Measurements from ENCODE around the gene TMEM239. TPM values are rescaled to one million over a fixed set of nuclear protein-coding genes. Genes with fewer than 3 reads are reported as not detected.

The TMEM239 gene
- polyA plus RNA-seq, 1 of the 3 experiments (the other 2 are of a cell fraction) = 0.02 TPM

GRCh38 chr20:2775139-2775538, 41.0 kb upstream of the TMEM239 start (continued):
- TF ChIP-seq, protein P1, sequence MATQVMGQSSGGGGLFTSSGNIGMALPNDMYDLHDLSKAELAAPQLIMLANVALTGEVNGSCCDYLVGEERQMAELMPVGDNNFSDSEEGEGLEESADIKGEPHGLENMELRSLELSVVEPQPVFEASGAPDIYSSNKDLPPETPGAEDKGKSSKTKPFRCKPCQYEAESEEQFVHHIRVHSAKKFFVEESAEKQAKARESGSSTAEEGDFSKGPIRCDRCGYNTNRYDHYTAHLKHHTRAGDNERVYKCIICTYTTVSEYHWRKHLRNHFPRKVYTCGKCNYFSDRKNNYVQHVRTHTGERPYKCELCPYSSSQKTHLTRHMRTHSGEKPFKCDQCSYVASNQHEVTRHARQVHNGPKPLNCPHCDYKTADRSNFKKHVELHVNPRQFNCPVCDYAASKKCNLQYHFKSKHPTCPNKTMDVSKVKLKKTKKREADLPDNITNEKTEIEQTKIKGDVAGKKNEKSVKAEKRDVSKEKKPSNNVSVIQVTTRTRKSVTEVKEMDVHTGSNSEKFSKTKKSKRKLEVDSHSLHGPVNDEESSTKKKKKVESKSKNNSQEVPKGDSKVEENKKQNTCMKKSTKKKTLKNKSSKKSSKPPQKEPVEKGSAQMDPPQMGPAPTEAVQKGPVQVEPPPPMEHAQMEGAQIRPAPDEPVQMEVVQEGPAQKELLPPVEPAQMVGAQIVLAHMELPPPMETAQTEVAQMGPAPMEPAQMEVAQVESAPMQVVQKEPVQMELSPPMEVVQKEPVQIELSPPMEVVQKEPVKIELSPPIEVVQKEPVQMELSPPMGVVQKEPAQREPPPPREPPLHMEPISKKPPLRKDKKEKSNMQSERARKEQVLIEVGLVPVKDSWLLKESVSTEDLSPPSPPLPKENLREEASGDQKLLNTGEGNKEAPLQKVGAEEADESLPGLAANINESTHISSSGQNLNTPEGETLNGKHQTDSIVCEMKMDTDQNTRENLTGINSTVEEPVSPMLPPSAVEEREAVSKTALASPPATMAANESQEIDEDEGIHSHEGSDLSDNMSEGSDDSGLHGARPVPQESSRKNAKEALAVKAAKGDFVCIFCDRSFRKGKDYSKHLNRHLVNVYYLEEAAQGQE (IDR thresholded peaks at IDR 0.05; ENCODE audit: low read depth, low read length) = no peak
- TF ChIP-seq TCF12 (IDR thresholded peaks at IDR 0.05) = no peak

DNA sequence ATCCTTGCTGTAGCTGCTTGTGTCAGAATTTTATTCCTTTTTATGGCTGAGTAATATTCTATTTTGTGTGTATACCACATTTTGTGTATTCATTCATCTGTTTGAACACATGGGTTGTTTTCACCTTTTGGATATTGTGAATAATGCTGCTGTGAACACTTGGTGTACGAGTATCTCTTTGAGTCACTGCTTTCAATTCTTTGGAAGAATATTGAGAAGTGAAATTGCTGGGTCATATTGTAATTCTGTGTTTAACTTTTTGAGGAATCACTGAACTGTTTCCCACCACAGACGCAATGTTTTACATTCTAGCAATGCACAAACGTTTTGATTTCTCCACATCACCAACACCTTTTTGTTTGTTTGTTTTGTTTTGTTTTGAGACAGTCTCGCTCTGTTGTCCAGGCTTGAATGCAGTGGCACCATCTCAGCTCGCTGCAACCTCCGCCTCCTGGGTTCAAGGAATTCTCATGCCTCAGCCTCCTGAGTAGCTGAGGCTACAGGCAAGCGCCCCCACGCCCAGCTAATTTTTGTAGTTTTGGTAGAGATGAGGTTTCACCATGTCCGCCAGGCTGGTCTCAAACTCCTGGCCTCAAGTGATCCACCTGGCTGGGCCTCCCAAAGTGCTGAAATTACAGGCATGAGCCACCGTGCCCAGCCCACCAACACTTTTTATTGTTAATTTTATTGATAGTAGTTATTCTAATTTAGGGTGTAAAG, 37.4 kb upstream of the TMEM239 start:
- H3K36me3 ChIP-seq (replicated peaks in 1 of 2; ENCODE audit: control insufficient read depth in 1 of 2, insufficient read depth in 2 of 2, low read length in 1 of 2) = no peaks in the 10 kb centered on the region
- TF ChIP-seq CHD2 (IDR thresholded peaks at IDR 0.05; ENCODE audit: low read length, partially characterized antibody) = no peak
- TF ChIP-seq, protein P2, sequence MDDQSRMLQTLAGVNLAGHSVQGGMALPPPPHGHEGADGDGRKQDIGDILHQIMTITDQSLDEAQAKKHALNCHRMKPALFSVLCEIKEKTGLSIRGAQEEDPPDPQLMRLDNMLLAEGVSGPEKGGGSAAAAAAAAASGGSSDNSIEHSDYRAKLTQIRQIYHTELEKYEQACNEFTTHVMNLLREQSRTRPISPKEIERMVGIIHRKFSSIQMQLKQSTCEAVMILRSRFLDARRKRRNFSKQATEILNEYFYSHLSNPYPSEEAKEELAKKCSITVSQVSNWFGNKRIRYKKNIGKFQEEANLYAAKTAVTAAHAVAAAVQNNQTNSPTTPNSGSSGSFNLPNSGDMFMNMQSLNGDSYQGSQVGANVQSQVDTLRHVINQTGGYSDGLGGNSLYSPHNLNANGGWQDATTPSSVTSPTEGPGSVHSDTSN (IDR thresholded peaks at IDR 0.05) = no peak
- TF ChIP-seq EP300 (IDR thresholded peaks at IDR 0.05; ENCODE audit: borderline replicate concordance in 1 of 2, low read depth in 1 of 2, low read length in 1 of 2) = no peak
- no peak for TF ChIP-seq RAD21 (IDR thresholded peaks at IDR 0.05; ENCODE audit: low read length)
- TF ChIP-seq MXI1 (IDR thresholded peaks at IDR 0.05; ENCODE audit: low read depth, low read length) = no peak
- no peak for TF ChIP-seq YY1 (IDR thresholded peaks at IDR 0.05; ENCODE audit: low read depth)
- no peak for TF ChIP-seq RFX5 (IDR thresholded peaks at IDR 0.05; ENCODE audit: low read length)
- TF ChIP-seq EZH2phosphoT487 (IDR thresholded peaks at IDR 0.05; ENCODE audit: borderline replicate concordance, low read depth) = no peak
- TF ChIP-seq NFIC (IDR thresholded peaks at IDR 0.05; ENCODE audit: borderline replicate concordance) = no peak
- no peak for TF ChIP-seq TAF1 (IDR thresholded peaks at IDR 0.05; ENCODE audit: borderline replicate concordance, low read depth, low read length)
- TF ChIP-seq, protein P3, sequence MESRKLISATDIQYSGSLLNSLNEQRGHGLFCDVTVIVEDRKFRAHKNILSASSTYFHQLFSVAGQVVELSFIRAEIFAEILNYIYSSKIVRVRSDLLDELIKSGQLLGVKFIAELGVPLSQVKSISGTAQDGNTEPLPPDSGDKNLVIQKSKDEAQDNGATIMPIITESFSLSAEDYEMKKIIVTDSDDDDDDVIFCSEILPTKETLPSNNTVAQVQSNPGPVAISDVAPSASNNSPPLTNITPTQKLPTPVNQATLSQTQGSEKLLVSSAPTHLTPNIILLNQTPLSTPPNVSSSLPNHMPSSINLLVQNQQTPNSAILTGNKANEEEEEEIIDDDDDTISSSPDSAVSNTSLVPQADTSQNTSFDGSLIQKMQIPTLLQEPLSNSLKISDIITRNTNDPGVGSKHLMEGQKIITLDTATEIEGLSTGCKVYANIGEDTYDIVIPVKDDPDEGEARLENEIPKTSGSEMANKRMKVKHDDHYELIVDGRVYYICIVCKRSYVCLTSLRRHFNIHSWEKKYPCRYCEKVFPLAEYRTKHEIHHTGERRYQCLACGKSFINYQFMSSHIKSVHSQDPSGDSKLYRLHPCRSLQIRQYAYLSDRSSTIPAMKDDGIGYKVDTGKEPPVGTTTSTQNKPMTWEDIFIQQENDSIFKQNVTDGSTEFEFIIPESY (IDR thresholded peaks at IDR 0.05; ENCODE audit: borderline replicate concordance, low read depth) = no peak
- TF ChIP-seq GABPA (IDR thresholded peaks at IDR 0.05; ENCODE audit: low read depth) = no peak
- H3K79me2 ChIP-seq (ENCODE audit: insufficient read depth) = no peaks in the 10 kb centered on the region
- 66% methylated on average over 10 of the region's 10 CpGs for WGBS (ENCODE audit: low lambda C conversion rate)
- H3K9me2 ChIP-seq = no peaks in the 10 kb centered on the region
- no peak overlapping the region for H3K4me3 ChIP-seq (ENCODE audit: low read depth in 2 of 2, low read length in 1 of 2)
- H3F3A ChIP-seq (replicated peaks; ENCODE audit: insufficient read depth) = no peaks in the 10 kb centered on the region
- no peak overlapping the region for H3K9ac ChIP-seq
- H3K27me3 ChIP-seq (ENCODE audit: insufficient read depth) = no peaks in the 10 kb centered on the region
- no peak overlapping the region for H2AFZ ChIP-seq (ENCODE audit: low read depth)
- ChIA-PET POLR2A (no interaction called here), CTCF (interaction anchor here (1.0 kb wide), 1 partner anchor 74 kb away, joined by 4 read pairs; no protein-coding TSS in a partner anchor)
- no peak overlapping the region for H3K4me2 ChIP-seq
- H3K9me3 ChIP-seq = peaks cover 9% of the 10 kb centered on the region
- no peak for DNase-seq
- no peaks in the 10 kb centered on the region for H4K20me1 ChIP-seq (ENCODE audit: insufficient read depth)
- no peak overlapping the region for H3K27ac ChIP-seq (ENCODE audit: low read depth in 2 of 2, low read length in 1 of 2)
- no peaks in the 10 kb centered on the region for H3K4me1 ChIP-seq (ENCODE audit: control insufficient read depth in 1 of 2, insufficient read depth in 2 of 2, low read depth in 1 of 2, low read length in 1 of 2)
